ACC112 (cell line): ENCODE results near the gene NEXMIF.
"Not testable (repeated sequence)": the region's sequence is repeated elsewhere in the genome, so short reads cannot be mapped to it uniquely, and the experiment has no call there.

Experiments used
- H2AFZ ChIP-seq: fragments of 200-600 bp; sonication (generic); one replicate; pipeline ENCODE4 v1.6.0; 2017; ENCODE audit warnings: antibody characterized with exemption, low read length; ENCODE audit not compliant: unreplicated experiment
- H3K27ac ChIP-seq: fragments of 200-600 bp; sonication (generic); 2 replicates; pipeline ENCODE4 v1.5.1; 2014; ENCODE audit warnings: low read depth, mild to moderate bottlenecking, antibody characterized with exemption, low read length, moderate library complexity
- H3K27me3 ChIP-seq: fragments of 200-600 bp; sonication (generic); 2 replicates; pipeline ENCODE4 v1.6.1; 2014; ENCODE audit warnings: mild to moderate bottlenecking, antibody characterized with exemption, low read length, moderate library complexity, mixed read lengths; ENCODE audit not compliant: insufficient read depth
- H3K36me3 ChIP-seq: fragments of 200-600 bp; sonication (generic); 2 replicates; pipeline ENCODE4 v1.6.1; 2016; ENCODE audit warnings: mild to moderate bottlenecking, antibody characterized with exemption, low read length, moderate library complexity, mixed read lengths; ENCODE audit not compliant: insufficient read depth
- H3K4me1 ChIP-seq: fragments of 200-600 bp; sonication (generic); one replicate; pipeline ENCODE4 v1.6.1; 2016; ENCODE audit warnings: low read length, mixed read lengths; ENCODE audit not compliant: insufficient read depth, unreplicated experiment, control insufficient read depth
- H3K4me3 ChIP-seq: fragments of 200-600 bp; sonication (generic); 2 replicates; pipeline ENCODE4 v1.5.1; 2014; ENCODE audit warnings: mild to moderate bottlenecking, low read depth, low read length
- H3K79me2 ChIP-seq: fragments of 200-600 bp; sonication (generic); one replicate; pipeline ENCODE4 v1.6.0; 2016; ENCODE audit warnings: low read length; ENCODE audit not compliant: control insufficient read depth, unreplicated experiment, insufficient read depth

The NEXMIF gene

DNA sequence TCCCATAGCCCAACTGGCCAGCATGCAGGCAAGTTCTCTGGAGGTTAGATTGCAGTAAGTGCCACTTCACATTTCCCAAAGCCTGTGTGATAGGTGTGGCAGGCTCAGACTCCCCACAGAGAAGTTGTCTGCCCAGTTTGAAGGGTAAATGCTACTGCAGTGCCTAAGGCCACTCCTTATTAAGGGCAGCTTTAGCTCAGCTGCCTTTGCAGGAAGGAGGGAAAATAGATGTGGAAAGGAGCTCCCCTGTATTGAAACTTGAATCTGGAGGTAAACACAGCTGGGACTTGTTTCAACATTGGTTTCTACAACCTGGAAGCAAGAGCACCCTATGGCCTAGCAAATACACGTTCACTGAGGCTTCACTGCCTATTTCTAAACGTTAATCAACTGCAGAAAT lies 22.4 kb downstream of the NEXMIF start:
- H3K79me2 ChIP-seq, result no peaks in the 10 kb centered on the region
- H3K36me3 ChIP-seq, result no peaks in the 10 kb centered on the region
- H3K4me1 ChIP-seq, result no peaks in the 10 kb centered on the region
- H3K27me3 ChIP-seq, result no peaks in the 10 kb centered on the region
- no peak overlapping the region for H2AFZ ChIP-seq
- no peak overlapping the region for H3K27ac ChIP-seq
- no peak overlapping the region for H3K4me3 ChIP-seq

GRCh38 chrX:74892561-74892960 lies 32.7 kb downstream of the NEXMIF start:
- H3K27ac ChIP-seq, result no peak overlapping the region
- H3K79me2 ChIP-seq, result no peaks in the 10 kb centered on the region
- H3K36me3 ChIP-seq, result no peaks in the 10 kb centered on the region
- H3K4me3 ChIP-seq, result no peak overlapping the region
- no peak overlapping the region for H2AFZ ChIP-seq
- no peaks in the 10 kb centered on the region for H3K4me1 ChIP-seq
- H3K27me3 ChIP-seq, result no peaks in the 10 kb centered on the region

- Histone ChIP-seq H3K4me3 (no peak overlapping the region), H3K4me1 (no peaks in the 10 kb centered on the region), H3K79me2 (no peaks in the 10 kb centered on the region), H3K27me3 (no peaks in the 10 kb centered on the region), H3K27ac (no peak overlapping the region), H3K36me3 (no peaks in the 10 kb centered on the region), H2AFZ (no peak overlapping the region)
Observed at GRCh38 chrX:74890676-74891430, 34.4 kb downstream of the NEXMIF start.

DNA sequence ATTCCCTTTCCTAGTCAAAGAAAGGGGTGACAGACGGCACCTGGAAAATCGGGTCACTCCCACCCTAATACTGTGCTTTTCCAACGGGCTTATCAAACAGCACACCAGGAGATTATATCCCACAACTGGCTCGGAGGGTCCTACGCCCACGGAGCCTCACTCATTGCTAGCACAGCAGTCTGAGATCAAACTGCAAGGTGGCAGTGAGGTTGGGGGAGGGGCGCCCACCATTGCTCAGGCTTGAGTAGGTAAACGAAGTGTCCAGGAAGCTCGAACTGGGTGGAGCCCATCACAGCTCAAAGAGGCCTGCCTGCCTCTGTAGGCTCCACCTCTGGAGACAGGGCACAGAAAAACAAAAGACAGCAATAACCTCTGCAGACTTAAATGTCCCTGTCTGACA lies 42.9 kb downstream of the NEXMIF start:
- not testable (repeated sequence) for H3K27ac ChIP-seq, H3K79me2 ChIP-seq, H3K4me3 ChIP-seq, H2AFZ ChIP-seq, H3K36me3 ChIP-seq, H3K4me1 ChIP-seq, H3K27me3 ChIP-seq

- Histone ChIP-seq H3K79me2 (no peaks in the 10 kb centered on the region), H3K4me3 (no peak overlapping the region), H3K36me3 (no peaks in the 10 kb centered on the region), H3K27me3 (no peaks in the 10 kb centered on the region), H2AFZ (no peak overlapping the region), H3K27ac (no peak overlapping the region), H3K4me1 (no peaks in the 10 kb centered on the region)
Observed at GRCh38 chrX:74865725-74866124, 59.5 kb downstream of the NEXMIF start.

DNA sequence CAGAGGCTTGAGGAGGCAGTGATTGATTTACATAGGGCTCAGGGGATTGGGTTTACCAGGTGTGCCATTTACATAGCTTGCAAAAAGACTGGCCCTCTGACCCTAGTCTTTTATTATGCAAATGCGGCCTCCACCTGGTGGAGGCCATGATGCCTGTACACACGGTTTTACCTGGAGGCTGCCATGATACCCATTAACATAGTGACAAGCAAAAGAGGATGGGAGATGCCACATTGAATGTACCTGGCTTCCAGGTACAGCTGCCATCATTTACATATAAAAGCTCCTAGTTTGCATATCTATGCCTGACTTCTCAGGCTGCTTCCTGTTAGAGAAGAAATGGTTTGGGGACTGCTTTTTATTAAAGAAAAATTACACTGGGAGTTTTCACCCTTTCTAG lies 72.0 kb downstream of the NEXMIF start:
- H3K27ac ChIP-seq, result no peak overlapping the region

DNA sequence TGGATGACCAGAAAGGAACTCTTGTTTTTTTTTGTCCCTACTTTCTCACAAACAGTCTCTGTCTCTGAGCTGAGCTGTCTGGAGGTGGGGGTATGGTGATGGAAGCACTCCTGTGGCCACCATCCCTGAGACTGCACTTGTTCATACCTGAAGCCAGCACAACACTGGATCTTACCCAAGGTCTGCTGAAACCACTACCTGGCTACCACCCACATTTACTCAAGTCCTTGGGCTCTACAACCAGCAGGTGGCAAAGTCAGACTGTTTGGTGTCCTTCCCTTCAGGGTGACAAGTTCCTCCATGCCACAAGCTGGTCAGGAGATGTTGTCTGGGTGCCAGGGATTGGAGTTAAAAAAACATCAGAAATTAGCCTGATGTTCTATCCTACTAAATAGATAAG lies 89.7 kb downstream of the NEXMIF start:
- H3K79me2 ChIP-seq, result no peaks in the 10 kb centered on the region
- H3K4me3 ChIP-seq, result no peak overlapping the region
- H3K27me3 ChIP-seq, result no peaks in the 10 kb centered on the region
- no peaks in the 10 kb centered on the region for H3K36me3 ChIP-seq
- H3K27ac ChIP-seq, result no peak overlapping the region
- H3K4me1 ChIP-seq, result no peaks in the 10 kb centered on the region
- H2AFZ ChIP-seq, result no peak overlapping the region

More for the DNA sequence above, 72.0 kb downstream of the NEXMIF start:
- no peak overlapping the region for H2AFZ ChIP-seq
- H3K4me3 ChIP-seq, result no peak overlapping the region
- no peaks in the 10 kb centered on the region for H3K36me3 ChIP-seq
- no peaks in the 10 kb centered on the region for H3K27me3 ChIP-seq
- no peaks in the 10 kb centered on the region for H3K79me2 ChIP-seq
- no peaks in the 10 kb centered on the region for H3K4me1 ChIP-seq

DNA sequence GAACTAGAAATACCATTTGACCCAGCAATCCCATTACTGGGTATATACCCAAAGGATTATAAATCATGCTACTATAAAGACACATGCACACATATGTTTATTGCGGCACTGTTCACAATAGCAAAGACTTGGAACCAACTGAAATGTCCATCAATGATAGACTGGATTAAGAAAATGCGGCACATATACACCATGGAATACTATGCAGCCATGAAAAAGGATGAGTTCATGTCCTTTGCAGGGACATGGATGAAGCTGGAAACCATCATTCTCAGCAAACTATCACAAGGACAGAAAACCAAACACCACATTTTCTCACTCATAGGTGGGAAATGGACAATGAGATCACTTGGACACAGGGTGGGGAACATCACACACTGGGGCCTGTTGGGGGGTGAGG lies 105.5 kb downstream of the NEXMIF start:
- not testable (repeated sequence) for H3K4me3 ChIP-seq, H3K36me3 ChIP-seq, H3K27me3 ChIP-seq, H2AFZ ChIP-seq, H3K27ac ChIP-seq, H3K4me1 ChIP-seq, H3K79me2 ChIP-seq

- Histone ChIP-seq H3K27ac (no peak overlapping the region), H3K27me3 (no peaks in the 10 kb centered on the region), H3K4me1 (no peaks in the 10 kb centered on the region), H3K4me3 (no peak overlapping the region), H3K36me3 (no peaks in the 10 kb centered on the region), H3K79me2 (no peaks in the 10 kb centered on the region), H2AFZ (no peak overlapping the region)
Observed at GRCh38 chrX:74814681-74815080, 110.6 kb downstream of the NEXMIF start.

DNA sequence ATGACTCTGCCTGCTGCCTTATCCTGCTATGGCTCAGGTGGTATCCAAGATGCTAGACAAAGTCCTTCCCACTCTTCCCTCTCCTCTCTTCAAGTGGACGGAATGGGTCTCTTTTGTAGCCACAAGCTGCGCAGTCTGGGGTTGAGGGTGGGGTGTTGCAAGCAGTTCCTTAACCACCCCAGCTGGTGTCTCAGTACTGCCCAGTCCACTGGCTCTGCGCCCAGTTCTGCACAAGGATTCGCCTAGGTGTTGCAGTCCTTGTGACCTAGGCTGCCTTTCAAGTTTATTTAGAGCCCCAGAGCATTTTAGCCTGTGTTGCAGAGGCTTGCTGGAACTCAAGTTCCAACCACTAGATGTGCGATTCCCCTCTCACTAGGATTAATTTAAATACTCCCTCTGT lies 120.7 kb downstream of the NEXMIF start:
- no peaks in the 10 kb centered on the region for H3K27me3 ChIP-seq
- H3K4me1 ChIP-seq, result no peaks in the 10 kb centered on the region
- H3K36me3 ChIP-seq, result no peaks in the 10 kb centered on the region
- no peak overlapping the region for H2AFZ ChIP-seq
- H3K4me3 ChIP-seq, result no peak overlapping the region
- no peaks in the 10 kb centered on the region for H3K79me2 ChIP-seq
- no peak overlapping the region for H3K27ac ChIP-seq

GRCh38 chrX:74800062-74800461 lies 125.2 kb downstream of the NEXMIF start:
- H3K27me3 ChIP-seq, result no peaks in the 10 kb centered on the region
- H3K79me2 ChIP-seq, result no peaks in the 10 kb centered on the region
- no peak overlapping the region for H3K27ac ChIP-seq
- no peak overlapping the region for H2AFZ ChIP-seq
- H3K4me1 ChIP-seq, result no peaks in the 10 kb centered on the region
- no peak overlapping the region for H3K4me3 ChIP-seq
- no peaks in the 10 kb centered on the region for H3K36me3 ChIP-seq
